Endodermal cell (in vitro differentiated cells): ENCODE results near the gene RIMS1. TPM values are rescaled to one million over a fixed set of nuclear protein-coding genes. Genes with fewer than 3 reads are reported as not detected.
A peak's percentile ranks its signal among the peaks of the same experiment; 100 is the strongest.

ENCODE experiments used
- DNase-seq: peaks from one replicate; pipeline ENCODE4 v3.0.0-alpha.2; 2017
- H3K27ac ChIP-seq: 2 replicates; pipeline ENCODE4 v1.5.1; 2013; ENCODE audit warnings: mild to moderate bottlenecking, low read depth, low read length, moderate library complexity
- H3K27me3 ChIP-seq: 2 replicates; pipeline ENCODE4 v1.6.1; 2013; ENCODE audit warnings: mild to moderate bottlenecking, low read length, moderate library complexity; ENCODE audit not compliant: insufficient read depth, control insufficient read depth, poor library complexity, severe bottlenecking
- H3K36me3 ChIP-seq: 2 replicates; pipeline ENCODE4 v1.7.0; 2013; ENCODE audit warnings: mild to moderate bottlenecking, low read length, moderate library complexity; ENCODE audit not compliant: control insufficient read depth, insufficient read depth
- H3K4me1 ChIP-seq: one replicate; pipeline ENCODE4 v1.7.0; 2013; ENCODE audit warnings: low read length; ENCODE audit not compliant: control insufficient read depth, insufficient read depth
- H3K4me3 ChIP-seq: 2 replicates; pipeline ENCODE4 v1.5.1; 2013; ENCODE audit warnings: mild to moderate bottlenecking, low read length, moderate library complexity
- H3K9ac ChIP-seq: 2 replicates; pipeline ENCODE4 v1.6.1; 2013; ENCODE audit warnings: mild to moderate bottlenecking, low read length, moderate library complexity; ENCODE audit not compliant: poor library complexity, severe bottlenecking; ENCODE audit errors: extremely low read depth
- H3K9me3 ChIP-seq: 2 replicates; pipeline ENCODE4 v1.6.1; 2013; ENCODE audit warnings: mild to moderate bottlenecking, low read length, moderate library complexity; ENCODE audit not compliant: control insufficient read depth
- H3K27ac Mint-ChIP-seq: 2 replicates; pipeline ENCODE4 v1.8.0; 2020; ENCODE audit warnings: mixed read lengths
- H3K27me3 Mint-ChIP-seq: 2 replicates; pipeline ENCODE4 v1.8.0; 2021; ENCODE audit warnings: mild to moderate bottlenecking, mixed read lengths; ENCODE audit not compliant: insufficient read depth
- H3K36me3 Mint-ChIP-seq: 2 replicates; pipeline ENCODE4 v1.8.0; 2020; ENCODE audit warnings: low read depth, mixed read lengths
- H3K4me1 Mint-ChIP-seq: 2 replicates; pipeline ENCODE4 v1.8.0; 2020; ENCODE audit warnings: mixed read lengths
- H3K4me3 Mint-ChIP-seq: 2 replicates; pipeline ENCODE4 v1.8.0; 2020; ENCODE audit warnings: mild to moderate bottlenecking, moderate library complexity, mixed read lengths
- H3K9me3 Mint-ChIP-seq: 2 replicates; pipeline ENCODE4 v1.8.0; 2020; ENCODE audit warnings: mild to moderate bottlenecking, mixed read lengths
- CTCF ChIP-seq: fragments of 200-600 bp; sonication (generic); conservative IDR thresholded peaks from 2 replicates; pipeline ENCODE4 v1.5.0; 2021; ENCODE audit warnings: antibody characterized with exemption, mild to moderate bottlenecking
- WGBS, 2 experiments: methylation state at CpG; one replicate each; pipeline versions ENCODE4 v1.1.5 to v1.1.7; 2013; ENCODE audit warnings: missing lambda C conversion rate in 2 of 2, mixed read lengths in 1 of 2; ENCODE audit not compliant: insufficient coverage in 1 of 2, insufficient read length in 1 of 2; 5-methylcytosine and 5-hydroxymethylcytosine counted together
- total RNA-seq, 2 donors: library from RNA; stranded (reverse); fragmentation: NEBNext Ultra II Directional in 1 of 2; extraction: Animal tissue kit (Norgen Biotek cat#: 25700) in 1 of 2; gene quantifications; 2 replicates in 1 of 2; 3 replicates in 1 of 2; pipeline ENCODE4 v1.2.1, GENCODE V29; 2021

Gene RIMS1
- total RNA-seq, 2 donors from 2014 or later, result 1.1 to 1.6 TPM

DNA sequence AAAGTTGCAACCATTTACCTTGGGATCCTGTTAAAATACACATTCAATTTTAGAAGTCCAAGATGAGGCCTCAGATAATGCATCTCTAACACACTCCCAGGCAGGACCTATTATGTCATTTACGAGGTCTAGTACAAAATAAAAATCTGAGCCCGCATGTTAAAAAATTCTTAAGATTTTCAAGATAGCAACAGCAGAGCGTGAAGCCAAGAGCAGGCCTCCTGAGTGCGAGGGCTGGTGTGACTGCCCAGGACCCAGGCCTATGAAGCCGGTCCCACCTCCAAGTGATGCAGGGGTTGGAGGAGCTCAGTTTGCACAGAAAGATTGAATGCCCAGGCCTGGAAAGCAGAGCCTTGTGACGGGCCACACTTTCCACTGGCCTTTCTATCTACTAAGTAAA is 524.4 kb downstream of the RIMS1 start:
- Mint-ChIP-seq H3K27me3 (peaks cover 1% of the 10 kb centered on the region), H3K27ac (no peak overlapping the region), H3K9me3 (no peaks in the 10 kb centered on the region), H3K4me1 (peaks cover 11% of the 10 kb centered on the region), H3K36me3 (no peaks in the 10 kb centered on the region), H3K4me3 (no peak overlapping the region)
- DNase-seq, result no peak
- TF ChIP-seq CTCF, result no peak
- Histone ChIP-seq H3K9me3 (no peaks in the 10 kb centered on the region), H3K27me3 (no peaks in the 10 kb centered on the region), H3K27ac (no peak overlapping the region), H3K4me3 (no peak overlapping the region), H3K4me1 (no peaks in the 10 kb centered on the region), H3K9ac (no peak overlapping the region), H3K36me3 (no peaks in the 10 kb centered on the region)
- 79 to 89% methylated on average over 3 to 6 of the region's 6 CpGs for WGBS, 2 experiments

GRCh38 chr6:72411872-72412708 is 525.7 kb downstream of the RIMS1 start:
- Histone ChIP-seq H3K36me3 (no peaks in the 10 kb centered on the region), H3K9me3 (no peaks in the 10 kb centered on the region), H3K27me3 (no peaks in the 10 kb centered on the region), H3K4me1 (no peaks in the 10 kb centered on the region), H3K4me3 (no peak overlapping the region), H3K27ac (no peak overlapping the region), H3K9ac (no peak overlapping the region)
- Mint-ChIP-seq H3K4me1 (peaks cover 11% of the 10 kb centered on the region), H3K9me3 (no peaks in the 10 kb centered on the region), H3K27me3 (peaks cover 4% of the 10 kb centered on the region), H3K36me3 (no peaks in the 10 kb centered on the region), H3K27ac (no peak overlapping the region), H3K4me3 (no peak overlapping the region)
- TF ChIP-seq CTCF, result peak; percentile 100
- peak; percentile 94 for DNase-seq
- 14 to 22% methylated on average over 6 to 7 of the region's 7 CpGs for WGBS, 2 experiments

DNA sequence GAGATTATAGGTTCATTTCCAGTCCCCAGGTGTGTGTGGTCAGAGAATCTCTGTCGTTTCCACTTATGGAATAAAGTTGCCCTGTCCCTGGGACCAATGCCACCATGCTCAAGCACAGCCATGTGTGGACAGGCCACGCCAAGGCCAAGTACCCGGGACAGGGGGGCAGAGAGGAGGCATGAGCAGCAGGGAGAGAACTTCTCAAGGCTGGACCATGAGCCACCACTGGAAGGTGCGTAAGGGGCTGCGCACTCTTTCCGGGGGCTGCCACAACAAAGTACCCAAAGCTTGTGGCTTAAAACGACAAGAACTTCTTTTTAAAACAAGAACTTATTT is 526.3 kb downstream of the RIMS1 start:
- Histone ChIP-seq H3K9me3 (no peaks in the 10 kb centered on the region), H3K36me3 (no peaks in the 10 kb centered on the region), H3K27ac (no peak overlapping the region), H3K27me3 (no peaks in the 10 kb centered on the region), H3K9ac (no peak overlapping the region), H3K4me3 (no peak overlapping the region), H3K4me1 (no peaks in the 10 kb centered on the region)
- TF ChIP-seq CTCF, result no peak
- no peaks in the 10 kb centered on the region for H3K36me3 Mint-ChIP-seq
- H3K27ac Mint-ChIP-seq, result no peak overlapping the region
- H3K27me3 Mint-ChIP-seq, result peaks cover 4% of the 10 kb centered on the region
- H3K9me3 Mint-ChIP-seq, result no peaks in the 10 kb centered on the region
- no peak overlapping the region for H3K4me3 Mint-ChIP-seq
- no peak for DNase-seq
- WGBS, 2 experiments, result 87 to 97% methylated on average over 4 to 7 of the region's 7 CpGs
- H3K4me1 Mint-ChIP-seq, result peaks cover 11% of the 10 kb centered on the region
